ENCODE data around the gene NTN1.

The NTN1 gene

GRCh38 chr17:8994319-8994718 is 27.0 kb upstream of the NTN1 start:
- Histone ChIP-seq H3K4me3 (ENCODE audit: low read length) (no peak overlapping the region), H3K36me3 (ENCODE audit: insufficient read depth, low read length) (no peaks in the 10 kb centered on the region), H3K9me3 (ENCODE audit: insufficient read depth, low read depth, low read length) (no peaks in the 10 kb centered on the region), H3K27me3 (ENCODE audit: insufficient read depth, low read length) (no peaks in the 10 kb centered on the region), H3K27ac (ENCODE audit: low read depth, low read length) (no peak overlapping the region), H3K9ac (ENCODE audit: low read depth, low read length) (no peak overlapping the region), H3K4me1 (ENCODE audit: insufficient read depth, low read length) (peaks cover 9% of the 10 kb centered on the region; the same call in 1 of the 2 replicates)
- WGBS, result 32% methylated on average over 7 of the region's 7 CpGs

GRCh38 chr17:8995711-8996110 is 25.6 kb upstream of the NTN1 start:
- Histone ChIP-seq H3K4me3 (ENCODE audit: low read length) (no peak overlapping the region), H3K27ac (ENCODE audit: low read depth, low read length) (no peak overlapping the region), H3K4me1 (ENCODE audit: insufficient read depth, low read length) (peaks cover 9% of the 10 kb centered on the region; the same call in 1 of the 2 replicates), H3K9me3 (ENCODE audit: insufficient read depth, low read depth, low read length) (no peaks in the 10 kb centered on the region), H3K9ac (ENCODE audit: low read depth, low read length) (no peak overlapping the region), H3K27me3 (ENCODE audit: insufficient read depth, low read length) (peaks cover 9% of the 10 kb centered on the region), H3K36me3 (ENCODE audit: insufficient read depth, low read length) (no peaks in the 10 kb centered on the region)
- 58% methylated on average over 7 of the region's 7 CpGs for WGBS

- Histone ChIP-seq H3K27ac (ENCODE audit: low read depth, low read length) (no peak overlapping the region), H3K9ac (ENCODE audit: low read depth, low read length) (no peak overlapping the region), H3K27me3 (ENCODE audit: insufficient read depth, low read length) (peaks cover 33% of the 10 kb centered on the region), H3K4me1 (ENCODE audit: insufficient read depth, low read length) (peaks cover 9% of the 10 kb centered on the region; the same call in 1 of the 2 replicates), H3K4me3 (ENCODE audit: low read length) (no peak overlapping the region), H3K36me3 (ENCODE audit: insufficient read depth, low read length) (no peaks in the 10 kb centered on the region), H3K9me3 (ENCODE audit: insufficient read depth, low read depth, low read length) (no peaks in the 10 kb centered on the region)
- WGBS, result 16% methylated on average over 9 of the region's 9 CpGs
Measured at GRCh38 chr17:8997994-8998628, 23.2 kb upstream of the NTN1 start.

- WGBS, result 79% methylated on average over 1 of the region's 3 CpGs
- peaks cover 68% of the 10 kb centered on the region for H3K27me3 ChIP-seq (ENCODE audit: insufficient read depth, low read length)
- no peak overlapping the region for H3K9ac ChIP-seq (ENCODE audit: low read depth, low read length)
- no peaks in the 10 kb centered on the region for H3K4me1 ChIP-seq (ENCODE audit: insufficient read depth, low read length)
- no peak overlapping the region for H3K4me3 ChIP-seq (ENCODE audit: low read length)
- H3K9me3 ChIP-seq (ENCODE audit: insufficient read depth, low read depth, low read length), result no peaks in the 10 kb centered on the region
- H3K36me3 ChIP-seq (ENCODE audit: insufficient read depth, low read length), result no peaks in the 10 kb centered on the region
- no peak overlapping the region for H3K27ac ChIP-seq (ENCODE audit: low read depth, low read length)
Measured at GRCh38 chr17:9001559-9001958, 19.8 kb upstream of the NTN1 start.

- Histone ChIP-seq H3K4me3 (ENCODE audit: low read length) (peak overlapping the region; percentile 46), H3K27ac (ENCODE audit: low read depth, low read length) (no peak overlapping the region), H3K9me3 (ENCODE audit: insufficient read depth, low read depth, low read length) (no peaks in the 10 kb centered on the region), H3K9ac (ENCODE audit: low read depth, low read length) (no peak overlapping the region), H3K36me3 (ENCODE audit: insufficient read depth, low read length) (no peaks in the 10 kb centered on the region), H3K4me1 (ENCODE audit: insufficient read depth, low read length) (no peaks in the 10 kb centered on the region), H3K27me3 (ENCODE audit: insufficient read depth, low read length) (peaks cover 74% of the 10 kb centered on the region)
- 6% methylated on average over 15 of the region's 15 CpGs for WGBS
Measured at GRCh38 chr17:9002227-9002605, 19.1 kb upstream of the NTN1 start.

GRCh38 chr17:9002606-9003354 is 18.5 kb upstream of the NTN1 start:
- no peaks in the 10 kb centered on the region for H3K36me3 ChIP-seq (ENCODE audit: insufficient read depth, low read length)
- H3K4me3 ChIP-seq (ENCODE audit: low read length), result peak overlapping the region; percentile 46
- 1% methylated on average over 64 of the region's 69 CpGs for WGBS
- no peaks in the 10 kb centered on the region for H3K9me3 ChIP-seq (ENCODE audit: insufficient read depth, low read depth, low read length)
- H3K9ac ChIP-seq (ENCODE audit: low read depth, low read length), result no peak overlapping the region
- H3K27me3 ChIP-seq (ENCODE audit: insufficient read depth, low read length), result peaks cover 80% of the 10 kb centered on the region
- no peaks in the 10 kb centered on the region for H3K4me1 ChIP-seq (ENCODE audit: insufficient read depth, low read length)
- H3K27ac ChIP-seq (ENCODE audit: low read depth, low read length), result no peak overlapping the region

GRCh38 chr17:9003355-9004131 is 17.8 kb upstream of the NTN1 start:
- H3K9ac ChIP-seq (ENCODE audit: low read depth, low read length), result no peak overlapping the region
- no peak overlapping the region for H3K27ac ChIP-seq (ENCODE audit: low read depth, low read length)
- WGBS, result 1% methylated on average over 90 of the region's 90 CpGs
- H3K4me1 ChIP-seq (ENCODE audit: insufficient read depth, low read length), result no peaks in the 10 kb centered on the region
- H3K9me3 ChIP-seq (ENCODE audit: insufficient read depth, low read depth, low read length), result no peaks in the 10 kb centered on the region
- H3K27me3 ChIP-seq (ENCODE audit: insufficient read depth, low read length), result peaks cover 88% of the 10 kb centered on the region
- peak overlapping the region; percentile 46 for H3K4me3 ChIP-seq (ENCODE audit: low read length)
- no peaks in the 10 kb centered on the region for H3K36me3 ChIP-seq (ENCODE audit: insufficient read depth, low read length)

GRCh38 chr17:9004132-9004960 is 17.0 kb upstream of the NTN1 start:
- Histone ChIP-seq H3K9me3 (ENCODE audit: insufficient read depth, low read depth, low read length) (no peaks in the 10 kb centered on the region), H3K4me1 (ENCODE audit: insufficient read depth, low read length) (no peaks in the 10 kb centered on the region), H3K9ac (ENCODE audit: low read depth, low read length) (no peak overlapping the region), H3K36me3 (ENCODE audit: insufficient read depth, low read length) (no peaks in the 10 kb centered on the region), H3K27me3 (ENCODE audit: insufficient read depth, low read length) (peaks cover 95% of the 10 kb centered on the region), H3K4me3 (ENCODE audit: low read length) (peak overlapping the region; percentile 40), H3K27ac (ENCODE audit: low read depth, low read length) (no peak overlapping the region)
- 5% methylated on average over 57 of the region's 58 CpGs for WGBS

GRCh38 chr17:9004961-9005285 is 16.4 kb upstream of the NTN1 start:
- no peak overlapping the region for H3K27ac ChIP-seq (ENCODE audit: low read depth, low read length)
- no peaks in the 10 kb centered on the region for H3K9me3 ChIP-seq (ENCODE audit: insufficient read depth, low read depth, low read length)
- H3K4me1 ChIP-seq (ENCODE audit: insufficient read depth, low read length), result no peaks in the 10 kb centered on the region
- H3K9ac ChIP-seq (ENCODE audit: low read depth, low read length), result no peak overlapping the region
- peaks cover 98% of the 10 kb centered on the region for H3K27me3 ChIP-seq (ENCODE audit: insufficient read depth, low read length)
- H3K4me3 ChIP-seq (ENCODE audit: low read length), result no peak overlapping the region
- no peaks in the 10 kb centered on the region for H3K36me3 ChIP-seq (ENCODE audit: insufficient read depth, low read length)
- WGBS, result 40% methylated on average over 6 of the region's 6 CpGs

- no peak overlapping the region for H3K9ac ChIP-seq (ENCODE audit: low read depth, low read length)
- H3K27ac ChIP-seq (ENCODE audit: low read depth, low read length), result no peak overlapping the region
- H3K4me1 ChIP-seq (ENCODE audit: insufficient read depth, low read length), result no peaks in the 10 kb centered on the region
- no peaks in the 10 kb centered on the region for H3K36me3 ChIP-seq (ENCODE audit: insufficient read depth, low read length)
- WGBS, result 92% methylated on average over 7 of the region's 7 CpGs
- peaks cover 100% of the 10 kb centered on the region for H3K27me3 ChIP-seq (ENCODE audit: insufficient read depth, low read length)
- no peak overlapping the region for H3K4me3 ChIP-seq (ENCODE audit: low read length)
- H3K9me3 ChIP-seq (ENCODE audit: insufficient read depth, low read depth, low read length), result no peaks in the 10 kb centered on the region
Measured at GRCh38 chr17:9006175-9006767, 15.0 kb upstream of the NTN1 start.

Measured in HUES64 (cell line).